Medulla oblongata (tissue), 1 donor: ENCODE data around the gene AQP1.

Source experiments
- DNase-seq: peaks from one replicate; pipeline ENCODE4 v3.0.0-alpha.2; 2015; ENCODE audit errors: extremely low spot score

The AQP1 gene

DNA sequence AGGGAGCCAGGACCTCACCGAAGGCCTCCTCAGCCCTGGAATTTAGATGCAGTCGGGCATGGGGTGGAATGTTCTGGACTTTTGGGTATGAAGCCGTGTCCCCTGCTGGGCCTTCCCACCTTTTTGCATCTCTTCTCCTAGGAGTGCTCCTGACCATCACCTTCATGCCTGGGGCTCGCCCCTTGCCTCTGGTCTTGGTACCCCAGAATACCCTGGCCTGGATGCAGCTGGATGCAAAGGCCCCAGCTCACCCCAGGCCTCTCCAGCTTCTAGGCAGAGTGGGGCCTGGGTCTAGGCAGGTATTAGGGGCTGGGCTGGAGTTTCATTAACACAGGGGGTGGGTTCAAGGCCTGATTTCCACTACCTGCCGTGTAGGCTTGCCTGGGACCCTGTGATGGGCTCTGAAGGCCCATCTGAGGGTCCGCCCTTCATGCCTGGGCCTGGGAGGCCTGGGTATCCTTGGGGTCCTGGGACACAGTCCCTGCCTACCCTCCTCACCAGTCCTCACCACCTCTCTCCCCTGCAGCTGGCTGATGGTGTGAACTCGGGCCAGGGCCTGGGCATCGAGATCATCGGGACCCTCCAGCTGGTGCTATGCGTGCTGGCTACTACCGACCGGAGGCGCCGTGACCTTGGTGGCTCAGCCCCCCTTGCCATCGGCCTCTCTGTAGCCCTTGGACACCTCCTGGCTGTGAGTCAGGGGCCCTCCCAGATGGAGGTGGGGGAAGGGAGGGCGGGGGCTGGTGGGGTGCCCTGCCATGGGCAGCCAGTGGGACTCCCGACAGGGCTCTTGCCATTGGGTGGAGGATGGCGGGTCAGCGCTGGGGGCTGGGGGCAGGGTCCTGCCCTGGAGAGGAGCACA is 10.1 kb downstream of the AQP1 start:
- DNase-seq: no peak

DNA sequence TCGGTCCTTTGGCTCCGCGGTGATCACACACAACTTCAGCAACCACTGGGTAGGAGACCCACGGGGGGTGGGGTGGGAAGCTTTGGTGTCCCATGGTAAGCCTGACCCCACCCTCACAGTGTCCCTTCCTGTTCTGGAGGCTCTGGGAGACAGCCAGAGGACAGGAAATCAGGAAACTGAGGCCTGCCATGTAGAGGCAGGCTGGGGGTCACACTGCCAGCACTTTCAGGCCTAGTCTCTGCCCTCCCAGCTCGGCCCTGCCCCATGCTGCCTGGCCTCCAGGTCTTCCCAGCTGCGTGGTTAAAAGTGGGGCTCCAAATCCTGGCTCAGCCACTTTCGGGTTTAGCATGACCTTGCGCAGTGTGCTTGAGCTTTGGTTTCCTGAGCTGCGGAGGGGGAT is 10.9 kb downstream of the AQP1 start:
- no peak for DNase-seq

DNA sequence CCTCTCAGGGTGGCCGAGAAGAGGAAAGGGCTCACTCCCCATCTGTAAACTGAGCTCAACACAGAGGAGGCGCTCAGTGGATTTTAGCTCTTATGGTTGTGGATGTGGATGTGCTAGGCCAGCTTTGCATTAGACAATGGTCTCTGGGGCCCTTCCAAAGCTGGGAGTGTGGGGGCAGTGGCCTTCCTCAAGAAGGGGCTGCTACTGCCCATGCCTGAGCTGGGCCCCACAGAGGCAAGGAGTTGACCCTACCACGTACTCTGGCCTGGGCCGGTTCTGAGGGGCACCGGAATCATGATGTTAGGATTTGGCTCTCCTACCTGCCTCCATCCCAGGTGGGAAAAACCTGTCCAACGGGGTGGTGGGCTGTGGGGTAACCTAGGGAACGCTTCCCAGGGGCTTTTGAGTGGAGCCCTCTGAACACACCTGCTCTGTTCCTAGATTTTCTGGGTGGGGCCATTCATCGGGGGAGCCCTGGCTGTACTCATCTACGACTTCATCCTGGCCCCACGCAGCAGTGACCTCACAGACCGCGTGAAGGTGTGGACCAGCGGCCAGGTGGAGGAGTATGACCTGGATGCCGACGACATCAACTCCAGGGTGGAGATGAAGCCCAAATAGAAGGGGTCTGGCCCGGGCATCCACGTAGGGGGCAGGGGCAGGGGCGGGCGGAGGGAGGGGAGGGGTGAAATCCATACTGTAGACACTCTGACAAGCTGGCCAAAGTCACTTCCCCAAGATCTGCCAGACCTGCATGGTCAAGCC is 11.5 kb downstream of the AQP1 start:
- DNase-seq: no peak

DNA sequence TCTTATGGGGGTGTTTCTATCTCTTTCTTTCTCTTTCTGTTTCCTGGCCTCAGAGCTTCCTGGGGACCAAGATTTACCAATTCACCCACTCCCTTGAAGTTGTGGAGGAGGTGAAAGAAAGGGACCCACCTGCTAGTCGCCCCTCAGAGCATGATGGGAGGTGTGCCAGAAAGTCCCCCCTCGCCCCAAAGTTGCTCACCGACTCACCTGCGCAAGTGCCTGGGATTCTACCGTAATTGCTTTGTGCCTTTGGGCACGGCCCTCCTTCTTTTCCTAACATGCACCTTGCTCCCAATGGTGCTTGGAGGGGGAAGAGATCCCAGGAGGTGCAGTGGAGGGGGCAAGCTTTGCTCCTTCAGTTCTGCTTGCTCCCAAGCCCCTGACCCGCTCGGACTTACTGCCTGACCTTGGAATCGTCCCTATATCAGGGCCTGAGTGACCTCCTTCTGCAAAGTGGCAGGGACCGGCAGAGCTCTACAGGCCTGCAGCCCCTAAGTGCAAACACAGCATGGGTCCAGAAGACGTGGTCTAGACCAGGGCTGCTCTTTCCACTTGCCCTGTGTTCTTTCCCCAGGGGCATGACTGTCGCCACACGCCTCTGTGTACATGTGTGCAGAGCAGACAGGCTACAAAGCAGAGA is 12.2 kb downstream of the AQP1 start:
- no peak for DNase-seq

DNA sequence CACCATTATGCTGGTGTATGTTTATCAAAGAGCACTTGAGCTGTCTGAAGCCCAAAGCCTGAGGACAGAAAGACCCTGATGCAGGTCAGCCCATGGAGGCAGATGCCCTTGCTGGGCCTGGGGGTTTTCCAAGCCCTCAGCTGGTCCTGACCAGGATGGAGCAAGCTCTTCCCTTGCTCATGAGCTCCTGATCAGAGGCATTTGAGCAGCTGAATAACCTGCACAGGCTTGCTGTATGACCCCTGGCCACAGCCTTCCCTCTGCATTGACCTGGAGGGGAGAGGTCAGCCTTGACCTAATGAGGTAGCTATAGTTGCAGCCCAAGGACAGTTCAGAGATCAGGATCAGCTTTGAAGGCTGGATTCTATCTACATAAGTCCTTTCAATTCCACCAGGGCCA is 13.0 kb downstream of the AQP1 start:
- no peak for DNase-seq

DNA sequence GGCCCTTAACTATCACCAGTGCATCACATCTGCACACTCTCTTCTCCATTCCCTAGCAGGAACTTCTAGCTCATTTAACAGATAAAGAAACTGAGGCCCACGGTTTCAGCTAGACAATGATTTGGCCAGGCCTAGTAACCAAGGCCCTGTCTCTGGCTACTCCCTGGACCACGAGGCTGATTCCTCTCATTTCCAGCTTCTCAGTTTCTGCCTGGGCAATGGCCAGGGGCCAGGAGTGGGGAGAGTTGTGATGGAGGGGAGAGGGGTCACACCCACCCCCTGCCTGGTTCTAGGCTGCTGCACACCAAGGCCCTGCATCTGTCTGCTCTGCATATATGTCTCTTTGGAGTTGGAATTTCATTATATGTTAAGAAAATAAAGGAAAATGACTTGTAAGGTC is 13.5 kb downstream of the AQP1 start:
- no peak for DNase-seq

DNA sequence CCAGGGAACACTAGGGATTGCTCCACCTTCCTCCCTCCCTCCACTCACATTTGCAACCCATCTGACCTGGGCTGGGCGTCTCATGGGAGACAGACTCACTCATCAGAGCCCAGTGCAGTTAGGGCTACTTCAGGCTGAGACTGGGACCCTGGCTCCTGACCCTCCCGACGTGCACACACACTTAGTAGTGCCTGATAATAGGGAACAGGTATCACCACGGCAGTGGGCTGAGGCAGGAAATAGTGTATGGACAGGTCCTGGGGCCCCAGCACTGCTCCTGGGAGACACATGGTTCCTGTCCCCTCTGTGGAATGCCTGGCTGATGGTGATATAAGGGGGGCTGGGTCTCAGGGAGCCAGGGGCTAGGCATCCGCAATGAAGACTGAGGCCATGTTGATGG is 14.3 kb downstream of the AQP1 start:
- no peak for DNase-seq

DNA sequence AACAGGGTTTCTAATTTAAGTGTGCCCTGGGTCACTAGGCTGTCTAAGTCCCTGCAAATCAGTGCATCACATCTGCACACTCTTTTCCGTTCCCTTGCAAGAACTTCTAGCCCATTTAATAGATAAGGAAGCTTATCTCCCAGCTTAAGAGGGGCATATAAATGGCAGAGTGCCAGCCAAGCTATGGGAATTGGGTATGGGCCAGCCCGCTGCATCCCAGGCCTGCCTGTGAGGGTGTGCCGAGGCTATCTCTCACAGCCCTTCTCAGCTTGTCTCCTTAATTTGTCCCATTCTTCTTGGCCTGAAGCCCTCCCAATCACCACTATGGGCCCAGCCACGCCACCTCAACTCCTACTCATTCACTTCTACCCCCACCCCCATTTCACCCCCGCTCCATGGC is 14.7 kb downstream of the AQP1 start:
- DNase-seq: no peak

DNA sequence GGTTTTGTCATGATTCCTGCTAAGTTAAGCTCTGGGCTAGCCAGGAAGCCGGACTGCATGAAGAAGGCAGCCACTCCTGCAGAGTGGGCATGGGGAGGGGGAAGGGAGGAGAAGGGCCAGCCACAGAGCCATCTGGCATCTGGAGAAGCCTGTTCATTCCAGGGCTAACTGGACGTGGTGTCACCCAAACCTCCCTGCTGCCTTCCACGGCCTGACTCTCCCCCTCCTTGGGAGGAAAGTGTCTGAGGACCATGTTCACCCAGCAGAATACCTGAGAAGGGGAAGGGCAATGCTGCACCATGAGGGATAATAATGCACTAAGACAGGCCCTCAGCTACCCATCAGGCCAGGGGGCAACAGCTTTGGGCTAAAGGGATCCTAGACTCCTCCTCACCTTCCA is 15.4 kb downstream of the AQP1 start:
- DNase-seq: no peak

DNA sequence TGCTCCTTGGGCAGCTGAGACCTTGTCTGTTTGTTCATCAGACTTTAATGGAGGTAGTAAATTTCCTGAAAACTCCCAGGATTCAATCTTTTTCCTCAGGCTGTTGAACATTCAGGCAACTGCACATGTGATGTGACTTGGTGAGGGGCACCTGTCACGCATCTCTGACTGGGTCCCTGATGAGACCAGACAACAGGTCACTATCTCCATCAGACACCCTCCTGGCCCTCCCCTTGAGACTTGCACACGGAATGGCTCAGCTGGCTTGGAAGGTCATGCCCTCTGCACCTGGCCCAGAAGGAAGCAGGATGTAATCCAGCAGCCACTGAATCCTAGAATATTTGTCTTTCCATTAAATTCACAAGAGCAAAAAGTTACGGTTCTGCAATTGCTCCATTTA is 15.9 kb downstream of the AQP1 start:
- DNase-seq: no peak

DNA sequence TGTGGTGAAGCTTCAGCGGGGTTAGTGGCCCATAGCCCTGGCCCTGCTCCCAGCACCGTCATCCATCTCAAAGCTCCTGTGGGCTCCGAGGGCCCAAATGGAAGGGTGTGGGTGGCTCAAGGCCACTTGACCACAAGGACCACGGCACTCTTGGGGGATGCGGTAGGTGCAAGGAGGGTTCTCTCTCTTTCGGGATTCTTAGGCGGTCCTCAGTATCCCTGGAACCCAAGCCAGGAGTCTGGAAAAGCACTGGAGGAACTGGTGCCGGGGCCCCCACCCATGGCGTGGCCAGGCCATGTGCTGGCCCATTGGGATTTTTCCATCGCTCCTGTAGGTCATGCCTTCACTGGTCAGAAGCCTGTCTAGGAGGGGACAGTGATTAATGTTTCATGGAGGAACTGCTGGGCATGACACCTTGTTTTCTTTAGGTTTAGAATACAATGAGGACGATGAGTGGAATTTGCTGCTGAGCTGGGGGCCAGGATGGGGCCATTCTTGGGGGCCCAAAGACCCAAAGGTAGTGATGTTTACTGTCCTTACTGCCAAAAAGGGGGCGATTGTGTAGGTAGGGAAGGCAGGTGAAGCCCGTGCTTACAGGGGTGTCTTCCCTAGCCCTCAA is 16.7 kb downstream of the AQP1 start:
- no peak for DNase-seq

DNA sequence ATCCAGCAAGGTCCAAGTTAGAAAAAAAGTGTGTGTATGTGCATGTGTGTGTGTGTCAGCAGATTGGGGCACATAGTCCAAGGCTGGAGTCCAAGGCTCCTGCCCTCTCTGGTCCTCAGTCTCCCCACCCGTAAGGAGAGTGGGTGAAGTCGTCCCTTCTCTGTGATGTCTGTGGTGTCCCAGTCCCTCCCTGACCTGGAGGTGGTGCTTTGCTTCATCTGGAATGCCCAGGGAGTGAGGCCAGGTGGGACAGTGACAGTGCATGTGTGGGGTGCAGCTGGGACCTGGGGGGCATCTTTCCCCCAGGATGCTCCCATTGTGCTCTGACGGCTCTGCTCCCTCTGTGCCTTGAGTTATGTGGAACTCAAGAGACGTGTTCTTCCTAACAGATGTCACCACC is 18.0 kb downstream of the AQP1 start:
- no peak for DNase-seq

DNA sequence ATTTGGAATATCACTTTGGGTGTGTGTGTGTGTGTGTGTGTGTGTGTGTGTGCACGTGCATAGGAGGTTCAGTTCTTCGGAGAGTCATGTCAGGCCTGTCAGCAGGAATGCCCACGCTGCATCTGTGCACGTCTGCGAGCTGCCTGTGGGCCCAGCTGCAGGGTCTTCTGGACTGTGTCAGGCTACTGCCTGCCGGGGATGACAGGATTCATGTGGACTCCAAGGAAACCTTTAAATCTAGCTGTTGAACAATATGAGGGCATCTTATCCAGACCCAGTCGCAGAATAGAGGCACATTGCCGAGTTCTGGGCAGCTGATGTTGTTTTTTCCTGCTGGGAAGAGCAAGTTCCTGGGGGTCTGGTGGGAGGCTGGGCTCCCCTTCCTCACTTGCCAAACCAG is 19.0 kb downstream of the AQP1 start:
- no peak for DNase-seq

DNA sequence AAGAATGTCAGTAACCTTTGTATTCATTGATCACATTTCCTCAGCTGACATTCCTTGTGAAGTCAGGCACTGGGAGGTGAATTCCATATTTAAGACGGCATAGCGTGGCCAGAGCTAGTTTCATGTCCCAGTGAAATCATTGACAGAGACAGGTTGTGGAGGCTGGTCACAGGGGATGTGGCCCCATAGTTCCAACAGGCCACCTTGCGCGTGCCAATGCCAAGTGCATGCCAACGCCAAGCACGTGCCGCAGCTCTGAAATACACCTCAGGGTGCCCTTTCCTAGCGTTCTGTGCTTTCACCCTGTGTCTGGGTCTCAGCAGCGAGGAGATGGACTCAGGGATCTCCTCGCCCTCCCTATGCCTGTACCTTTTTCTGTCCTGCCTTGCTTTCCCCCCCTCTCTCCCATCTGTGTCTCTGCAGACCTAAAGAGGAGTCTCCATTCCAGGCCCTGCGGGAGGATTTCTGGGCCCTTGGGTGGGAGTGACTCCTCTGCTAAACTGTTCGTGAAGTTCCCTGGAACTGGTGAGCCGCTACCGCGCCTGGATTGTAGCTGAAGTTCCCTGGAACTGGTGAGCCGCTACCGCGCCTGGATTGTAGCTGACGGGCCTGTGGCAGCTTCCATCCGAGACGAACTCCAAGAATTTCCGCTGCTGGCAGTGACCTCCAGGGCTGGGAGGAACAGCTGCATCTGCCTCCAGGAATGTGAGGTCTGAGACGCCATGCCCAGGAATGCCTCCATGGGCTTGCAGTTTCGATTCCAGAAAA is 19.7 kb downstream of the AQP1 start:
- DNase-seq: no peak

DNA sequence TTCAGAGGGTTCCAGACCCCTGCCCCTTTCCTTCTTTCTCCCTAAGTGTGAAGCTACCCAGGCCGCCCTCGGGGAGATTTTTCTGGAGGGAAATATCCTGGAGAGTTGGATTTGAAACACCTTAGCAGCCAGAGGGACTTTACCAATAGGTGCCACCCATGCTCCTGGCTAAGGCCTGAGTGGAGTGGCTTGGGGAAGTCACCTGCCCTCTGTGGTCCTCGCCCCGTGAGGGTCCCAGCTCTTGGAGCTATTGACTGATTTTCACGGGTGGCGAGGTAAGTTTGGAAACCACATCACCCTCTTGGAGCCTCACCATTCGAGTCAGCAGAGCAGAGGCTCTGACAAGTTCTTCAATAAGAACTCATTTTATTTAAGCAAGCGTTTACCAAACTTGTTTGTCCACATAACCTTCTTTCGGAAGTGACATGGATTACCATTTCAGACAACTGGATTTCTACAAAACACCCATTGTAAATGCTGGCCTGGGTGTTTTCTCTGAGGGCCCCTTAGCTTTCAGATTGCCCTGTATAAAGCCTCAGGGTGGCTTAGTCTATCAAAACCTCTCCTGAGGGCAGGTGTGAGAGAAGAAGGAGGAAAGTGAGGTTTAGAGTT is 20.4 kb downstream of the AQP1 start:
- no peak for DNase-seq

DNA sequence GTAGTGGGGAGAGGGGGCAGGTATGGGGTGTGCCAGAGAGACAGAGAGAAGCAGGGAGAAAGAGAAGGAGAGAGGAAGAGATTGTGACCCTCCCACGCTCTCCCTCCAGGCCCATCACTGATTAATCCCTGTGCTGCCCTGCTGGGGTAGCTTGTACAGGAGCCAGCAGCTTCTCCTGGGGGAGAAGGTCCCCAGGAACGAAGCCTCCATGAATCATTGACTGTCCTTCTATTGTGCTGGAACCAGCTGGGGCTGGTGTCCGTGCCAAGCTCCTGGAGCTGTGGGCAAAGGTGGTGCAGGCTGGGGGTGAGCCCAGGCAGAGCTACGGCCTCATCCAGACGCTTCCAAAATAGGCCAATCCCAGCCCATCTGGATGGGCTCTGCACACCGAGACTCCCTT is 20.9 kb downstream of the AQP1 start:
- DNase-seq: no peak

DNA sequence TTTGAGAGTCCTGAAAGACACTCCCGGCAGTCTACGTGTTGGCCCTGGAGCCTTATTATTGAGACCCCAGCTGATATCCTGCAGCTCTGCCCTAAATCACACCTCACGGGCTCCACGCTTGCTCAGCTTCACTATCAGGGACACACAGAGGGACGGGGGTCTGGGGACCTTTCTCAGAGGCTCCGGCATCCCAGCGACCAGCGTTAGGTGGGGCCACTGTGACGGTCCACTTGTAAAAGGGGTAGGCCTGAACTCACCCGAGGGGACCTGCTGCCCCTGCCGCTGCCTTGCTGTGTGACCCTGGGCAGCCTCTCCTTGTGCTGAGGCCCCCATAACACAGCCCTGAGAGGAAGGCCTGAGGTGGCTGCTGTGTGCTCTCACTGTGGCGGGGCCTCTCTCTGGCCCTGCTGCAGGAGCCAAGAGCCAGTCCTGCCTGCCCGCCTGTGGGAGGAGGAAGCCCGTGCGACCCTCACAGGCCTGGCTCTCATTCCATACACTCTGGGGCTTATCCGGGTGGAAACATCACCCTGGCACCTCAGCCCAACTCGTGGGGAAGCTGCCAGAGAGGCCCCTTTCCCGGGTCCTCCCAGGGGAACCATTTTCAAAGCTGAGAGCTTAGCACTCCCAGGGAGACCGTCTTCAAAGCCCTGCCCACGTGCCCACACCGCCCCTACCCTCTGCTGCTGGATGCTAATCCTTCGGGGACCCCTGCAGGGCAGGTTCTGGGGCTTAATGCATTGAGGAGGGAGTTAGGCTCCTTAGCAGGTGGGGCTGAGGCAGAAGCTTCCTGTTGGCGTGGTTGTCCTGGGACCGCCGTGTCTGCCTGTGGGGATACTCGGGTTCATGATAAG is 21.7 kb downstream of the AQP1 start:
- no peak for DNase-seq

DNA sequence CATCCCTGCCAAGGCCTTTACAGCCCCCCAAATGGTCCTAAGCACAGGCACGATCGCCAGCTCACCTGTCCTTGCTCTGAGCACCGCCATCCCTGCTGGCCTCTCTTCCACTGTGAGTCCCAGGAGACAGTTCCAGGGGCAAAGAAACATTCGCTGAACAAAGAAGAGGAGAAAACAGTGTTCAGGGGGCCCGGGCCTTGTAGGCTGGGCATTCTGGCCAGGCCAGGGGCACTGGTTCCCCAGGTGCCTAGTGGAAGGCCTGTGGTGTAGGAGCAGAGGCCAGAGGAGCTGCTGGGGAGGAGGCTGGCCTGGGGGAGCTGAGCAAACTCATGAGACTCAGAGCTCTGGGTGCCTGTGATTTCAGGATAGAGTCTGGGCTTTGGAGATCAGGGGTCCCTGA is 22.6 kb downstream of the AQP1 start:
- DNase-seq: no peak

DNA sequence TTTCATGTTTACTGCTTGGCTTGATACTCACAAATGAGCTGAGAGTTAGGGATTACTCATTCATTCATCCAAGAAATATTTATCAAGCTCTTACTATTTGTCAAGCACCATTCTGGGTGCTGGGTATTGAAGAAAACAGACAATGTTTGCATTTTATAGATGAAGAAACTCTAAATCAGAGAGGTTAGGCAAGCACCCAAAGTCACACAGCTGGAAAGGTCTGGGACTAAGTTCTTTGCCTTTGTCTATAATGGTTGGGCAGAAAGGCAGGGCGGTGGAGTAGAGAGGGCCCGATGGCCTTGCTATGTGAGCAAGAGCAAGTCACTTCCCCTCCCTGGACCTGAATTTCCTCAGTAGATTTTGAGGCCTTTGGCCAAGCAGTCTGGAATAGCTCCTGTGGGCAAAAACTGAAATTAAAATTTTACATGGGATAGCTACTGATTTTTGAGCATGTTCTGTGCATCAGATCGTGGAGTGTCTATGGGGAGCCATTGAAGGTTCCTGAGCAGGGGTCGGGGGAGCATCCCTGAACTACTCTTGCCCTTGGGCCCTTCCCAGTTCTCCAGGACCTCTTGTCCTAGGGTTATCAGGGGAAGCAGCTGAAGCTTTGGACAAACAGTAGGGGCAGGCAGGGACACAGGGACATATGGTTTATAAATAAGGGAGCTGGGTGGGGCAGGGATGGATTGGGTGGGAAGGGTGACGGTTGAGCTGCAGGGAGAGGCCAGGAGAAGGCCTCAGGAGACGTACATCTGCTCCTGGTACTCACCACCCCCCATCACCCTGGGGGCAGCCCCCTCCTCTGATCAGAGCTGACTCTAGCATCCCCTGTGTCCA is 23.3 kb downstream of the AQP1 start:
- no peak for DNase-seq

DNA sequence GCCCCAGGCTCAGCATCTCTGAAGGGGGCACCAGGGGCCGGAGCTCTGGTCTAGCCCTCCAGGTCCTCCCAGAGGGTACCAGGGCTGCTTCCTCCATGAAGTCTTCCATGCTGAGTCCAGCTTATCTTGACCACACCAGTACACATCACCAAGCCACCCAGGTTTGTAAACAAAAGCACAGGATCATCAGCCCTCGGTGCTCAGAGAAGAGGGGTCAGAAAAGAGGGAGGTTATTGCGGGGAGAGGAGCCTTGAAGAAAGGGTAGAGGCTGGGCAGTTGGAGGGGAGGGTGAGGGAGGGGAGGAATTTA is 23.9 kb downstream of the AQP1 start:
- no peak for DNase-seq
